HepG2 (cell line): ENCODE results near the gene CSNK2B. TPM values are rescaled to one million over a fixed set of nuclear protein-coding genes. Genes with fewer than 3 reads are reported as not detected.

Experiments
- FIP1L1 ChIP-seq: fragments of 200-400 bp; formaldehyde crosslinking; IDR thresholded peaks from 2 replicates; pipeline ENCODE4 v1.6.1; 2018; ENCODE audit warnings: low read depth, mild to moderate bottlenecking, low read length, moderate library complexity, borderline replicate concordance; ENCODE audit not compliant: insufficient read depth
- FOXJ3 ChIP-seq: sonication (generic); formaldehyde crosslinking; IDR thresholded peaks from 2 replicates; pipeline ENCODE4 v1.4.0; 2020; ENCODE audit warnings: missing genetic modification reagents, mild to moderate bottlenecking, borderline replicate concordance
- HMG20A ChIP-seq: IDR thresholded peaks from 2 replicates; pipeline ENCODE4 v1.6.1; 2016; ENCODE audit warnings: borderline replicate concordance
- JDP2 ChIP-seq: sonication (generic); formaldehyde crosslinking; IDR thresholded peaks from 2 replicates; pipeline ENCODE4 v1.8.1; 2022; ENCODE audit warnings: missing genetic modification reagents, borderline replicate concordance
- KLF16 ChIP-seq, 2 experiments: sonication (generic) in 1 of 2; formaldehyde crosslinking in 1 of 2; IDR thresholded peaks; 2 replicates each; pipeline versions ENCODE4 v1.6.1 to v1.8.0; 2016 to 2023; ENCODE audit warnings: missing genetic modification reagents in 2 of 2, missing compliant biosample characterization in 1 of 2
- NCOA1 ChIP-seq: sonication (generic); formaldehyde crosslinking; IDR thresholded peaks from 2 replicates; pipeline ENCODE4 v1.9.0; 2021; ENCODE audit warnings: missing genetic modification reagents
- RFXANK ChIP-seq: IDR thresholded peaks from 2 replicates; pipeline ENCODE4 v1.6.1; 2016
- TBX3 ChIP-seq: fragments of 450-650 bp; IDR thresholded peaks from 2 replicates; pipeline ENCODE4 v1.6.1; 2017; ENCODE audit warnings: antibody characterized with exemption, mild to moderate bottlenecking, inconsistent platforms, borderline replicate concordance
- ZFP36 ChIP-seq: fragments of 150-350 bp; IDR thresholded peaks from 2 replicates; pipeline ENCODE4 v1.6.1; 2018; ENCODE audit warnings: borderline replicate concordance, low read length, low read depth; ENCODE audit not compliant: partially characterized antibody
- ZNF124 ChIP-seq: sonication (generic); formaldehyde crosslinking; IDR thresholded peaks from 2 replicates; pipeline ENCODE4 v1.4.0; 2020; ENCODE audit warnings: missing genetic modification reagents
- ZNF253 ChIP-seq: sonication (generic); formaldehyde crosslinking; IDR thresholded peaks from 2 replicates; pipeline ENCODE4 v1.8.0; 2022; ENCODE audit warnings: mild to moderate bottlenecking, missing genetic modification reagents, borderline replicate concordance
- ZNF343 ChIP-seq: sonication (generic); formaldehyde crosslinking; IDR thresholded peaks from 2 replicates; pipeline ENCODE4 v1.4.0; 2020; ENCODE audit warnings: mild to moderate bottlenecking, missing genetic modification reagents
- ZNF546 ChIP-seq: sonication (generic); formaldehyde crosslinking; conservative IDR thresholded peaks from 2 replicates; pipeline ENCODE4 v1.8.1; 2023; ENCODE audit warnings: mild to moderate bottlenecking, missing genetic modification reagents
- ZNF556 ChIP-seq: sonication (generic); formaldehyde crosslinking; IDR thresholded peaks from 2 replicates; pipeline ENCODE4 v1.4.0; 2020; ENCODE audit warnings: mild to moderate bottlenecking, missing genetic modification reagents, borderline replicate concordance
- ZNF557 ChIP-seq: sonication (generic); formaldehyde crosslinking; IDR thresholded peaks from 2 replicates; pipeline ENCODE4 v1.4.0; 2020; ENCODE audit warnings: missing genetic modification reagents
- ZNF674 ChIP-seq: sonication (generic); formaldehyde crosslinking; IDR thresholded peaks from 2 replicates; pipeline ENCODE4 v1.5.0; 2020; ENCODE audit warnings: low read depth, mild to moderate bottlenecking, missing genetic modification reagents
- ZNF775 ChIP-seq: sonication (generic); formaldehyde crosslinking; IDR thresholded peaks from 2 replicates; pipeline ENCODE4 v1.4.0; 2020; ENCODE audit warnings: missing genetic modification reagents, mild to moderate bottlenecking, moderate library complexity, borderline replicate concordance
- ZNF784 ChIP-seq: sonication (generic); formaldehyde crosslinking; IDR thresholded peaks from 2 replicates; pipeline ENCODE4 v1.5.1; 2020; ENCODE audit warnings: missing genetic modification reagents, mild to moderate bottlenecking, borderline replicate concordance
- ZNF850 ChIP-seq: sonication (generic); formaldehyde crosslinking; conservative IDR thresholded peaks from 2 replicates; pipeline ENCODE4 v1.9.0; 2021; ENCODE audit warnings: mild to moderate bottlenecking, missing genetic modification reagents
- polyA plus RNA-seq, 8 experiments: library from polyadenylated mRNA; depleted of rRNA in 3 of 8; stranded (reverse) in 7 of 8; unstranded in 1 of 8; fragments of >200 nt; fragmentation: Illumina TruSeq in 4 of 8; extraction: Trizol in 4 of 8; gene quantifications; 2 replicates each; pipeline versions ENCODE4 v1.2.1 to v1.2.3, GENCODE V29; 2011 to 2016; ENCODE audit warnings: low read depth in 4 of 8, missing spikeins in 1 of 8, mixed read lengths in 1 of 8; ENCODE audit not compliant: insufficient read depth in 1 of 8
- total RNA-seq, 5 experiments: library from RNA; depleted of rRNA; stranded (reverse); fragments of >200 nt; fragmentation: Illumina TruSeq; extraction: Trizol; gene quantifications; 2 replicates each; pipeline ENCODE4 v1.2.3, GENCODE V29; 2016; ENCODE audit warnings: low read depth in 1 of 5
- TF ChIP-seq, protein P1 (sequence below): sonication (generic); formaldehyde crosslinking; IDR thresholded peaks from 2 replicates; pipeline ENCODE4 v1.5.1; 2020; ENCODE audit warnings: mild to moderate bottlenecking, missing genetic modification reagents, borderline replicate concordance
- TF ChIP-seq, protein P2 (sequence below): sonication (generic); formaldehyde crosslinking; IDR thresholded peaks from 2 replicates; pipeline ENCODE4 v1.4.0; 2020; ENCODE audit warnings: missing genetic modification reagents

CSNK2B gene
- total and polyA plus RNA-seq, 2 of the 13 experiments (the other 11 are each of a cell fraction or from before 2014, with no cell fraction given) = 111 to 296 TPM

DNA sequence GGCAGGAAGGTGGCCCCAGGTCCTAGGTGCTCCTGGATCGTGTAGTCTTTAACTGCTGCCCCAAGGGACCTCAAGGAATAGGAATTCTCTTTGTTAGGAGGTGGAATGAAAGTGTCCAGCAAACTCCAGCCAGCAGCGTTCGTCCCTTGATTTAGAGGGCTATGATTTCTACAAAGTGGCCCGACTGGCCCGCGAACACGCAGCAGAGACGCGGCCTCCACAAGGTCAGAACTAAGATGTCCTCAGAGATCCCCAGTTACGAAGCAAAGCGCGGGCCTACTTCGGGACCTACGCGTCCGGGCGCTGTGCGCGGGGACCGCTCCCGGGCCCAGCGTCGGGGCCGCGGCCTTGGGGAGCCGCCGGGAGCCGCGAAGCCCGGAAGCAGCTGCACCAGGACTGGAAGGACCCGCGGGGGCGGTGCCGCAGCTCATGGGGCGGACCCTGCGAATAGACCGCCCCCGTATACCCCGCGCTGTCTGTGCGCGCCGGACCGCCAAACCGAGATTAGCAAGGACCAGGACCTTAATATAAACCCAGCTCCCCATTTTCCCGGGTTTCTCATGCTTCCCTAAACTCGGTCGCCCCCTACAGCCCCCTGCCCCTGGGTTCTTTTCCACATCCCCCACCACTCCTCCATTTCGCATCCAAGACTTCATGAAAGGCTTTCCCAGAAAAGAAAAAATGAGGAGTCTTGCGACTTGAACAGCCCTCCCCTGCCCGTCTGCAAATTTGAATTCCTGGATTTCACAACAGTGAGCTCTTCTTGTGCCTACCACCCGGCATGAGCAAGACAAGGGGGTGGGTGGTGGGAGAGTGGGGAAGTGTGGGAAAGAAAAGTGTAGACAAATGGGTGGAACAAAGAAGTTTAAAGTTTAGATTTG is 5.3 kb upstream of the CSNK2B start, which contains the start of gene C6orf47 (continued):
- TF ChIP-seq, protein P1, sequence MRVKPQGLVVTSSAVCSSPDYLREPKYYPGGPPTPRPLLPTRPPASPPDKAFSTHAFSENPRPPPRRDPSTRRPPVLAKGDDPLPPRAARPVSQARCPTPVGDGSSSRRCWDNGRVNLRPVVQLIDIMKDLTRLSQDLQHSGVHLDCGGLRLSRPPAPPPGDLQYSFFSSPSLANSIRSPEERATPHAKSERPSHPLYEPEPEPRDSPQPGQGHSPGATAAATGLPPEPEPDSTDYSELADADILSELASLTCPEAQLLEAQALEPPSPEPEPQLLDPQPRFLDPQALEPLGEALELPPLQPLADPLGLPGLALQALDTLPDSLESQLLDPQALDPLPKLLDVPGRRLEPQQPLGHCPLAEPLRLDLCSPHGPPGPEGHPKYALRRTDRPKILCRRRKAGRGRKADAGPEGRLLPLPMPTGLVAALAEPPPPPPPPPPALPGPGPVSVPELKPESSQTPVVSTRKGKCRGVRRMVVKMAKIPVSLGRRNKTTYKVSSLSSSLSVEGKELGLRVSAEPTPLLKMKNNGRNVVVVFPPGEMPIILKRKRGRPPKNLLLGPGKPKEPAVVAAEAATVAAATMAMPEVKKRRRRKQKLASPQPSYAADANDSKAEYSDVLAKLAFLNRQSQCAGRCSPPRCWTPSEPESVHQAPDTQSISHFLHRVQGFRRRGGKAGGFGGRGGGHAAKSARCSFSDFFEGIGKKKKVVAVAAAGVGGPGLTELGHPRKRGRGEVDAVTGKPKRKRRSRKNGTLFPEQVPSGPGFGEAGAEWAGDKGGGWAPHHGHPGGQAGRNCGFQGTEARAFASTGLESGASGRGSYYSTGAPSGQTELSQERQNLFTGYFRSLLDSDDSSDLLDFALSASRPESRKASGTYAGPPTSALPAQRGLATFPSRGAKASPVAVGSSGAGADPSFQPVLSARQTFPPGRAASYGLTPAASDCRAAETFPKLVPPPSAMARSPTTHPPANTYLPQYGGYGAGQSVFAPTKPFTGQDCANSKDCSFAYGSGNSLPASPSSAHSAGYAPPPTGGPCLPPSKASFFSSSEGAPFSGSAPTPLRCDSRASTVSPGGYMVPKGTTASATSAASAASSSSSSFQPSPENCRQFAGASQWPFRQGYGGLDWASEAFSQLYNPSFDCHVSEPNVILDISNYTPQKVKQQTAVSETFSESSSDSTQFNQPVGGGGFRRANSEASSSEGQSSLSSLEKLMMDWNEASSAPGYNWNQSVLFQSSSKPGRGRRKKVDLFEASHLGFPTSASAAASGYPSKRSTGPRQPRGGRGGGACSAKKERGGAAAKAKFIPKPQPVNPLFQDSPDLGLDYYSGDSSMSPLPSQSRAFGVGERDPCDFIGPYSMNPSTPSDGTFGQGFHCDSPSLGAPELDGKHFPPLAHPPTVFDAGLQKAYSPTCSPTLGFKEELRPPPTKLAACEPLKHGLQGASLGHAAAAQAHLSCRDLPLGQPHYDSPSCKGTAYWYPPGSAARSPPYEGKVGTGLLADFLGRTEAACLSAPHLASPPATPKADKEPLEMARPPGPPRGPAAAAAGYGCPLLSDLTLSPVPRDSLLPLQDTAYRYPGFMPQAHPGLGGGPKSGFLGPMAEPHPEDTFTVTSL (CRISPR knock-in tag) = 0 out of 2 replicates have a peak, but pooled peaks have one; percentile 48
- TF ChIP-seq FIP1L1 = 0 out of 2 replicates have a peak, but pooled peaks have one; percentile 53
- peak; percentile 75; the same call in 1 of the 2 replicates for TF ChIP-seq ZNF784 (CRISPR knock-in tag)
- TF ChIP-seq ZNF556 = 0 out of 2 replicates have a peak, but pooled peaks have one; percentile 82
- TF ChIP-seq JDP2 (CRISPR knock-in tag) = no peak
- no peak for TF ChIP-seq ZNF343 (CRISPR knock-in tag)
- TF ChIP-seq NCOA1 (CRISPR knock-in tag) = no peak
- peak; percentile 90 for TF ChIP-seq ZNF124 (CRISPR knock-in tag)
- TF ChIP-seq TBX3 = no peak
- no peak for TF ChIP-seq ZNF775 (CRISPR knock-in tag)
- no peak for TF ChIP-seq ZNF557 (CRISPR knock-in tag)
- peak; percentile 90 for TF ChIP-seq ZNF546
- TF ChIP-seq, protein P2, sequence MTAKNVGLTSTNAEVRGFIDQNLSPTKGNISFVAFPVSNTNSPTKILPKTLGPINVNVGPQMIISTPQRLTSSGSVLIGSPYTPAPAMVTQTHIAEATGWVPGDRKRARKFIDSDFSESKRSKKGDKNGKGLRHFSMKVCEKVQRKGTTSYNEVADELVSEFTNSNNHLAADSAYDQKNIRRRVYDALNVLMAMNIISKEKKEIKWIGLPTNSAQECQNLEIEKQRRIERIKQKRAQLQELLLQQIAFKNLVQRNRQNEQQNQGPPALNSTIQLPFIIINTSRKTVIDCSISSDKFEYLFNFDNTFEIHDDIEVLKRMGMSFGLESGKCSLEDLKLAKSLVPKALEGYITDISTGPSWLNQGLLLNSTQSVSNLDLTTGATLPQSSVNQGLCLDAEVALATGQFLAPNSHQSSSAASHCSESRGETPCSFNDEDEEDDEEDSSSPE (CRISPR knock-in tag) = peak; percentile 84
- TF ChIP-seq ZNF850 = peak; percentile 25; the same call in 1 of the 2 replicates
- peak; percentile 44; the same call in 1 of the 2 replicates for TF ChIP-seq ZNF674
- TF ChIP-seq HMG20A (CRISPR knock-in tag) = 0 out of 2 replicates have a peak, but pooled peaks have one; percentile 43
- no peak for TF ChIP-seq ZNF253 (CRISPR knock-in tag)
- no peak for TF ChIP-seq RFXANK (CRISPR knock-in tag)
- TF ChIP-seq FOXJ3 = peak; percentile 24; the same call in 1 of the 2 replicates
- no peak for TF ChIP-seq ZFP36
- TF ChIP-seq KLF16 (CRISPR knock-in tag; IDR thresholded peaks at IDR 0.05) = peak in 1 of 2 experiments; percentile 94; a peak in 1 of 4 replicates
